Keratinocyte (primary cell): ENCODE measurements around the gene RBP5.

ENCODE experiments used
- EZH2 ChIP-seq: IDR thresholded peaks from one replicate; pipeline ENCODE4 v1.6.1; 2012; ENCODE audit warnings: inconsistent platforms, mild to moderate bottlenecking, low read length, moderate library complexity
- TF ChIP-seq, protein P1 (sequence below), 3 experiments: IDR thresholded peaks in 1 of 3; conservative IDR thresholded peaks in 1 of 3; optimal IDR thresholded peaks in 1 of 3; 2 replicates in 2 of 3; 3 replicates in 1 of 3; pipeline versions ENCODE3 to v1.5.1; 2011; ENCODE audit warnings: low read length in 3 of 3, mild to moderate bottlenecking in 3 of 3, moderate library complexity in 2 of 3, control low read depth in 1 of 3, inconsistent platforms in 1 of 3; ENCODE audit not compliant: insufficient read depth in 2 of 3; ENCODE audit errors: extremely low read depth in 1 of 3

GRCh38 chr12:7116196-7116595 lies 12.5 kb downstream of the RBP5 start:
- TF ChIP-seq, protein P1, sequence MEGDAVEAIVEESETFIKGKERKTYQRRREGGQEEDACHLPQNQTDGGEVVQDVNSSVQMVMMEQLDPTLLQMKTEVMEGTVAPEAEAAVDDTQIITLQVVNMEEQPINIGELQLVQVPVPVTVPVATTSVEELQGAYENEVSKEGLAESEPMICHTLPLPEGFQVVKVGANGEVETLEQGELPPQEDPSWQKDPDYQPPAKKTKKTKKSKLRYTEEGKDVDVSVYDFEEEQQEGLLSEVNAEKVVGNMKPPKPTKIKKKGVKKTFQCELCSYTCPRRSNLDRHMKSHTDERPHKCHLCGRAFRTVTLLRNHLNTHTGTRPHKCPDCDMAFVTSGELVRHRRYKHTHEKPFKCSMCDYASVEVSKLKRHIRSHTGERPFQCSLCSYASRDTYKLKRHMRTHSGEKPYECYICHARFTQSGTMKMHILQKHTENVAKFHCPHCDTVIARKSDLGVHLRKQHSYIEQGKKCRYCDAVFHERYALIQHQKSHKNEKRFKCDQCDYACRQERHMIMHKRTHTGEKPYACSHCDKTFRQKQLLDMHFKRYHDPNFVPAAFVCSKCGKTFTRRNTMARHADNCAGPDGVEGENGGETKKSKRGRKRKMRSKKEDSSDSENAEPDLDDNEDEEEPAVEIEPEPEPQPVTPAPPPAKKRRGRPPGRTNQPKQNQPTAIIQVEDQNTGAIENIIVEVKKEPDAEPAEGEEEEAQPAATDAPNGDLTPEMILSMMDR (optimal IDR thresholded peaks at IDR 0.05 in 1 of 3, IDR thresholded peaks at IDR 0.05 in 1 of 3, conservative IDR thresholded peaks at IDR 0.05 in 1 of 3; ENCODE audit: extremely low read depth in 1 of 3, insufficient read depth in 2 of 3, low read length in 3 of 3) = no peak
- TF ChIP-seq EZH2 = no peak
